A204.1 (cell line): ENCODE measurements around the gene CBFA2T3.
"Not testable (repeated sequence)": the region's sequence is repeated elsewhere in the genome, so short reads cannot be mapped to it uniquely, and the experiment has no call there.

Experiments used
- FAIRE-seq: peaks from 2 replicates; lab custom pipeline; 2012; peaks lifted over from hg19 to GRCh38; lab: Jason Lieb, UNC

The CBFA2T3 gene

DNA sequence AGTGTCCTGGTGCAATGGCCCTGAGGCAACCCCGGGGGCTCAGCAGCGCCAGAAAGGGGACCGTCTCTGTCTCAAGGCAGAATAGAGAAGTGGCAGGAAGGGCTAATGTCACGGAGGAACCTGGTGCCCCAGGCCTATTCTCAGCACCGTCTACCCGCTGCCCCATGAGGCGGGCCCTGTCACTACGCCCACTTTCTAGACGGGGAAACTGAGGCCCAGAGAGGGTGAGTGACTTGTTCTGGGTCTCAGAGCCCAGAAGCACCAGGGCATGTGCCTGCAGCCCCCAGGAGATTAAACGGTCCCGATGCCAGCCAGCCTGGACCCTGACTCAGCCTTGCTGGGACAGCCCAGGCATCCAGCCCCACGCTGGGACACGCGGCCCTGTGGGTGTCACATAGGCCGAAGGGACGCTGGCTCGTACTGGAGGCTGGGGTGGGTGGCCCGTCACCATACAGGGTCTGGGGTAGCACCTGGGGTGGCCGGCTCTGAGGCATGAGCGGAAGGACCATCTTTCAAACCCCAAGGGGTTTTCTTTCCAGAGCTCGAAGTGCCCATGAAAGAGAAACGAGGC, 70.4 kb downstream of the CBFA2T3 start:
- no peak for FAIRE-seq

DNA sequence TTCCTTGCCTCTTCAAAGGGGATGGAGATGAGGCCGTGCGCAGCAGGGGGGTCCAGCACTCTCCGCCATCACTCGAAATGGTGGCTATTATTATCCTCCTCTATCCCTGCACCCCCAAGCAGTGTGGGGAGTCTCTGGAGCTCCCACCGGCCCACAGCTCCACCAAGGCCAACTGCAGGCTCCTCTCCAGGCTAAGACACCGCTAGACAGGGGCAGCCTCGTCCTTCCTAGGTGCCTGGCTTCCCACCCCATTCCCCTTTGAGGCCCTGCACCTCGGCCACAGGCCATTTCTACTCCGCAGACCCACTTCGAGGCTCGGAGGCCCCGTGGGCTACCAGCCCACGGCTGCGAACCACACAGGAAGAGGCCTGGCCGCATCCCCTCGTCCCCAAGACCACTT, 71.0 kb downstream of the CBFA2T3 start:
- no peak for FAIRE-seq

DNA sequence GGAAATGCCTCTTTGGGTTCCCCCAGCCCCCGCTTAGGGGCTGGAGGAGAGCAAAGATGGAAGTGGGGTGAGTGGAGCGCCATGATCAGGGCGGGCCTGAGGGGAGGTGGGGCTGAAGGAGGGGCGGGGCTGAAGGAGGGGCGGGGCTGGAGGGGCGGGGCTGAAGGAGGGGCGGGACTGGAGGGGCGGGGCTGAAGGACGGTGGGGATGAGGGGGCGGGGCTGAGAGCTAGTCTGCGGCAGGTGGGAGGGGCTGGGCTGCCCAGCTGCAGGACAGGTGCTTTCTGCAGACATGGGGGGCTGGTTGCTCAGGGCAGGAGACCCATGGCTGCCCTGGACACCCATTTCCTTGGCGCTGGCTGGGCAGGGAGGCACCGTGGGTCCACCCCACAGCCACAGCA, 71.4 kb downstream of the CBFA2T3 start:
- no peak for FAIRE-seq

DNA sequence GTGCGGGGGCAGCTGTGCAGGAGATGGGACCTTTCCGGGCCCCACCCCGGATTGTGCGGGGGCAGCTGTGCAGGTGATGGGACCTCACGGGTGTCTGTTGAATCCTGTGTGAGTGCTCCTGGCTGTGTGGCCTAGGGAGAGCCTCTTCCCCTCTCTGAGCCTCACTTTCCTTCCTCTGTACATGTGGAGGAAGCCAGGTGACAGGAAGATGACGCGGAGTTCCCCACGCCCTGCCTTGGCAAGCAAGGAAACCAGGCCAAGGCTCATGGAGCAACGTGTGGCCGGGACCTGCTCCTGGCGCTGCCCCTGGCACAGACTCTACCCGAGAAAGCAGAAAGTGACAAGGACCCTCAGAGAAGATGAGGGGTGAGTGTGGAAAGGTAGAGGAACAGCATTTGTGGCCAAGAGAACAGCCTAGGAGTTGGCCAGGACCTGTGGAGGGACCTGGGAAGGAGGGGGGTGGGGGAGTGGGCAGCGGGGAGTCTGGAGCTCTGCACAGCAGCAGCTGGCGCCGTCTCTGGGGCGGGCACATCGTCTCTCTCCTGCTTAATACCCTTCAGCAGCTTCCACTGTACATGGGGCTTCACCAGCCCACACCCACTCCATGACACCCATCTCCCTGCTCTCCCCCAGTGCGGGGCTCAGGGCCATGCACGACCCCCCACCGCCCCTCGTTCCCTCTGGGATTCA, 72.2 kb downstream of the CBFA2T3 start:
- no peak for FAIRE-seq

DNA sequence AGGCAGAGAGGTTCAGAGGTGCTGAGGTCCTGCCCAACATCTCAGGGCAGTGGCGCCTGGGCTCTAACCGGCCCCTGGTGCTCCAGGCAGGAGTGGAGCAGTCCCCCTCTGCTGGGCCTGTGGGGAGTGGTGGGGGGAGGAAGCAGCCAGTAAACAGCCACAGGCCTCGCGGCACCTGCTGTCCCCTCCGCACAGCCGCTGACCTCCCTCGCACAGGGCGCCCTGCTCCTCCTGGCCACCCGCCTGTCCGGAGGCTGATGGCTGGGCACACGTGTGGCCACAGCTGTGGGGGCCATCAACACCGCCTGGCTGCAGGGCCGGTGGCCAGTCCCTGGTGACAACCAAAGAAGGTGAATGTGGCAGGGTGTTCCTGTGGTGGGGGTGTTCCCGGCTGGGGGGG, 73.7 kb downstream of the CBFA2T3 start:
- no peak for FAIRE-seq

DNA sequence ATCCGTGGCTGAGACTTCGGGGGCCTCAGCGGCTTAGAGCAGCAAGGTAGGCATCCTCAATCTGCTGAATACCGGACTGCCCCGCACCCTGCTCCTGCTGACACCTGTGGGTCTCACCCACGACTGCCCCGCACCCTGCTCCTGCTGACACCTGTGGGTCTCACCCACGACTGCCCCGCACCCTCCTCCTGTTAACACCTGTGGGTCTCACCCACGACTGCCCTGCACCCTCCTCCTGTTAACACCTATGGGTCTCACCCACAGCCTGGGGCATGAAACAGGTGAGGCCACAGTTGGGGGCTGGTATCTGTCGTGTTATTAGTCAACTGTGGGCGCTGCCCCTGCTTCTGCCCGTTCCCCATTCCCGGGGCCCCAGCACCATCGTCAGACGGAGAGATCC, 74.3 kb downstream of the CBFA2T3 start:
- no peak for FAIRE-seq

DNA sequence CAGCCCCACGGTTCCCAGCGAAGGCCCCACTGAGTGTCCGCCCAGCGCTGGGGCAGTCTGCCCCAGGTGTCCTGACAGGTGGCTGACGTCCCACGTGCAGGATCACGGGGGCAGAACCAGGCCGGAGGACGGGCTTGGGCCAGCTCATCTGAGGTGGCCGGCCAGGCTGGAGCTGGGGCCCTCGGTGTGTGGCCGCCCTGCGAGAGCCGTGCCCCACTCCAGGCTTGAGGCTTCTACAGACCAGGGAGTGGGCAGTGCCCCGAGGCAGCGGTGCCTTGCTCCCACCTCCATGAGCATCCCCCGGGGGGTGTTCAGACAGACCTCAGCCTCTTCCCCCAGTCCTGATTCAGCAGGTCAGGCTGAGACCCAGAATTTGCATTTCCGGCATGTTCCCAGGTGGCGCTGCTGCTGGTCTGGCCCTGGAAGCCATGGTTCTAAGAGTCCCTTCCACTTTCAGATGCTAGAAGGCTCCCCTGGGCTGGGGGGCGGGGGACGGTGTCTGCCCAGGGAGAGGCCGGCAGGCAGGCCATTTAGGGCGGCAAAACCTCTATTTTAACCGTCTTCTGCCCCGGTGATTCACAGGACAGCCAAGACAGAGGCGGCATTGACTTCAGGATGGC, 75.2 kb downstream of the CBFA2T3 start:
- no peak for FAIRE-seq

DNA sequence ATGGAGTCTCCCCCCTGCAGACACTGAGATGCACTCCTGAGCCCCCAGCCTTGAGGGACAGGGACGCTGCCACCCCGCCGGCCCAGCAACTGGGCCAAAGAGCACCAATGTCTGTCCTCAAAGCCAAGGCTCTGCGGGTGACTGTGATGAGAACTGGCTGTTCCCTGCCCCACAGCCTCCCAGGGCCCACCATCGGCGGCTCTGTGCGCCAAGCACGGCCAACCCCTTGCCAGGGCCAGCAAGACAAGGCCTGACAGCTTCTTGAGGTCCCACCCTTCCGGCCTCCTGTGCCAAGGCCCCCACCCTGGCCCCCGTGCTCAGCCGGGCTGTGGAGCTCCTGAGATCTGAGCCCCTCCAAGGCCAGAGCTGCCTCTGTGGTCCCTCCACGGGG, 76.3 kb downstream of the CBFA2T3 start:
- FAIRE-seq, result no peak

DNA sequence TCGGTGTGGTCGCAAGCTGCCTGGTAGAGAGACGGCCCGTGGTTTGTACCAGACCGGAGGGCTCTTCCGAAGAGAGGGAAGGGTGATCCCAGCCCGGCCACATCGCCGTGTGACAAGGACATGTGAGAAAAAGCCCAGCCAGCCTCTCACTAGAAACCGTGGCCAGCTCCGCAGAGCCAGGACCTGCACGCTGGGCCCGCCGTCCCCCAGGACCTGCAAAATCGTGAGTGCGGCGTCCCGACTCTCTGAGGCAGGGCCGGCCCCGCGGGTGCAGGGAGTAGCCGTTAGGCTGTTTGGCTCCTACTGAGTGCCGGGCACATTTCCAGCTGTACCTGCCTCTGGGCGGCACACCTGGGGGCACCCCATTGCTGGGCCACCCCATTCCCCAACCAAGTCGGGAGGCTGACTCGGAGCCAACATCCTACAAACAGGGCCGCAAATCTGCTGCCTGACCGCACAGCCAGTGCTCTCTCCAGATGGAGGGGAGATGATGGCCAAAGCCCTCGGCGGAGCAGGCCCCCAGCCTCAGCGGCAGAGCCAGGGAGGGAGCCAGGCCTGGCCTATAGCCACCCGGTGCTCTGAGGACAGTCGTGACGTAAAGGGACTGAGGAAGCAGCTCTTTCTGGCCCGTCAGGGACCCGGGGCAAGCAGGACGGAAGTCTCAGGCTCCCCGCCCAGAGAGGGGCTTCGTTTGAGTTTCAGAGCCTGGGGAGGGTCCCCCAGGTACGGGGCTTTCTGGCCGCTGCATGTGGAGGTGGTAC, 76.9 kb downstream of the CBFA2T3 start:
- no peak for FAIRE-seq

DNA sequence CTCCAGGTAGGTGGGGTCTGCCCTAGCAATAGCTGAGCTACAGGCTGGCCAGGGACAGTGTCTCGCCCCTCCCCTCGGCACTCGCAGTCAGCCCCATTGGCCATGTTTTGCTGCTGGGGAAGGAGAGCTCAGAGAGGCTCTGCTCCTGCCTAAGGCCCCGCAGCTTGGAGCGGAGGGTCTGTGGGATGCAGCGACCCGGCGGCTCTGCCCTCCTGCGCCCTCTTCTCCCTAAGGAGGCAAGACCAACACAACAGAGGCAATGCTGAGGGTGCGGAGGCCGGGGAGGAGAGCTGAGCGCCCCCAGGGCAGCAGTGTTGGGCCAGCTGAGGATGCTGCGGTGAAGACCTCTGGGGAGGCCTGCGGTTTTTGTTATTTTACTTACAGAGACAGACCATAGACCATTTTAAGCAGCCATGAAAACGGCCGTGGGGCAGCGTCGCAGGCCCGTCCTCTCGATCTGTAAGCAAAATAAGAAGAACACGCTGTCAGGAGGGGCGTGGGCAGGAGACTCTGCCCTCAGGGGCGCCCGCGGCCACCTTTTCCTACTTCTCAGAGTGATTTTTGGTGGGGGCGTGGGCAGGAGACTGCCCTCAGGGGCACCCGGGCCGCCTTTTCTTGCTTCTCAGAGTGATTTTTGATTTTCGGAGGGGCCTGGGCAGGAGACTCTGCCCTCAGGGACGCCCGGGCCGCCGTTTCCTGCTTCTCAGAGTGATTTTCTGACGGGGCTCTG, 79.1 kb downstream of the CBFA2T3 start:
- FAIRE-seq, result no peak

DNA sequence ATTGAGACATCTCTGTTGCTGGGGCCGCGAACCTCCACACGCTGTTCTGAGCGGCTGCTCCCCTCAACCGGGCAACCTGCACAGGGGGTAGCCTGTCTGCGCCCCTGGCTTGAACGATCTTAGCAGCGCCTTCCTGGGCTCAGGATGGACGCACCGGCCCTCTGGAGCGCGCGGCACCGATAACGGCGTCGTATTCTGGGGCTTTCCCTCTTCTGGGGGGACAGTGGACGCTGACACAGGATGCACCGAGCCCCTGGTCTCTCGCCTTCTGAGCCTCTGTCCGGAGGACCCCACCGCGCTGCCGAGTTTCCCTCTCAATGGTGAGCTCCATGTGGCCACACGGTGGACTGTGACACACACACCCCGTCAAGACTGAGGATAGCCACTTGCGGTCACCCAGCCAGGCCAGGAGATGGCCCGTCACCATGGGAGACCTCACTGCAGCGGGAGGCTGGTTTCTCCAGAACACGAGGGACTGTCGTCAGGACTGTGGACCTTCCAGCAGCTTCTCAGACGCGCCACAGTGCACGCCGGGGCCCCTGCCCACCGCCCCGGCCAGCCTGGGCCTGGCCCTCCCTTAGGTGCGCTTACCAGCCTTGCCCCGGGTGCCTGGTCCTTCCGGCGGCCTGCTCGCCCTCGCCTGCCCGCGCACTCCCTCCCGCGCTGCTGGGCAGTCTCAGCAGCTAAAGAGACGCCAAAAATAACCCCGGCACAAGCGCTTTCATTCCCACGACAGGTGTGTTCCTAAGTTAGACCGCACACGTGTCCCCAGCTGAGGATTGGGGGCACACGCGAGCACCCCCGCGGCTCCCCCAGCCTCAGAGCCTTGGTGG, 80.6 kb downstream of the CBFA2T3 start:
- no peak for FAIRE-seq

DNA sequence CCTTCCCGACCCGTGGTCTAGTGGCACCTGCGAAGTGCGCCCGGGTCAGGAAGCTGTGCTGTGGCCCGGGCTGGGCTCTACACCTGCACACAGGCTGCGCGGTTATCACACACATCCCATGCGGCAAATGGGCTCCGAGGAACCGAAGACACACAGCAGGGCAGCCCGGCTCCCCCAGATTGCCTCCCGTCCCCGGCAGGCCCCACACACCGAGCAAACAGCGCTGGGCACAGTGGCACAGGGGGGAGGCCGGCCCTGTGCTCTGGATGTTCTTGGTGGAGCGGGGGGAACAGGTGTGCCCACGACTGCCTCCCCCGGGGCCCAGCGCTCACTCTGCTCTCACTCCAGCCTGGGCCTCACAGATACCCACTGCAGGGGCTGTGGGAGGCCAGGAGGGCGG, 81.7 kb downstream of the CBFA2T3 start:
- FAIRE-seq, result no peak

DNA sequence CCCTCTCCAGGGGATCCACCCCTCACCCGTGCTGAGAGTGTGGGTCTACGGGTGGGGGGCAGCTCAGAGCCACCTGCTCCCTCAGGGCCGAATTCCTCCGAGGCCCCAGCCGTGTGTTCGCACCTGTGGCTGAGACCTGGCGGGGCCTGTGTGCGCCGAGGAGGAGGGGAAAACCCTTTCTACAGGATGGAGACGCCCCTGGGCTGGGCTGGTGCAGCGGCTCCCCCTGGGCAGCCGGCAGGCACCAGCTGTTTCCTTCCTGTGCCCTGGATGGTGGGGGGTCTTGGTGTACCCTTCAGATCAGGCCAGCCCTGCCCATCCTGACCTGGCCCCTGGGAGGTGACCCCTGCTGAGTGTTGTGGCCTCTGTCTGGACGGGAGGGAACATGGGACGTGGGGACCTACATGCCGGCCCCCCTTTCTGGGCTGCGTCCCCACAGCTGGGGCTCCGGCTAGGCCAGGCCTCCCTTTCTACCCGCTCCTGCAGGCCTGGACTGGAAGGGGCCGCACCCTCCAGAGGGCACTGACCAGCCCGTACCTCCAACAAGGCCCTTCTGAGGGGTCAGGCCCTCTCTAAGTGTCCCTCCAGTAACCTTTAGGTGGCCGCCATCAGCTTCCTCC, 82.2 kb downstream of the CBFA2T3 start:
- FAIRE-seq, result no peak

DNA sequence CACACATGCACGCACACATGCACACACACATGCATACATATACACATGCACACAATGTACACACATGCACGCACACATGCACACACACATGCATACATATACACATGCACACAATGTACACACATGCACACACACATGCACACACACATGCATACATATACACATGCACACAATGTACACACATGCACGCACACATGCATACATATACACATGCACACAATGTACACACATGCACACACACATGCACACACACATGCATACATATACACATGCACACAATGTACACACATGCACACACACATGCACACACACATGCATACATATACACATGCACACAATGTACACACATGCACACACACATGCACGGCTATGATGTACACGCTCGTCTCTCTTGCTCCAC, 82.7 kb downstream of the CBFA2T3 start:
- not testable (repeated sequence) for FAIRE-seq

DNA sequence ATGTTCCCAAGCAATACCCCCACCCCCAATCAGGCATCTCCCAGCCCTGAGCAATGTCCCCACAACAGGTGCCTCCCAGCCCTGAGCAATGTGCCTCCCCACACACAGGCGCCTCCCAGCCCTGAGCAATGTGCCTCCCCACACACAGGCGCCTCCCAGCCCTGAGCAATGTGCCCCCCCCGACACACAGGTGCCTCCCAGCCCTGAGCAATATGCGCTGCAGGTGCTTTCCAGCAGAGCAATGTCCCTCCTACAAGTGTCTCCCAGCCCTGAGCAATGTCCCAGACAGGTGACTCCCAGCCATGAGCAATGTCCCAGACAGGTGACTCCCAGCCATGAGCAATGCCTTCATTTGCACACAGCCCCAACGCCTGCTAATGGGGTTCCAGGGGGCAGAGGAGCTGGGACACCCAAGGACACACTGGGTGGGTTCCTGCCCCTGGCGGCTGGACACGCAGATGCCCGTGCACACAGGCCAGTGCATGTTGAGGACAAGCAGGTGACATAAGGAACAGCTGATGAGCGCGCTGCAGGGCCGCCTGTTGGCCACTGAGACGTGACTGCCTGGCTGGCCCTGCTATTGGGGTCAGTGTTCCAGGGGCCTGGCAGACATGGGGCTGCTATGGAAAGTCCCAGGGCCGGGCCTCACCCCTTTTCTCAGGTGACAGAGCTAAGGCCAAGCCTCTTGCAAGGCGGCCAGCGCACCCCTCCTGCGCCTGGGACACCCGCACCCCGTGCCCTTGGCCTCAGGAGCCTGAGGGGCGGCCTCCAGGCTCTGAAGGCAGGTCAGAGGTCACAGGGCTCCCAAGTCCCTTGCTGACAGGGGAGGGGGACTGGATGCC, 83.7 kb downstream of the CBFA2T3 start:
- FAIRE-seq, result no peak

DNA sequence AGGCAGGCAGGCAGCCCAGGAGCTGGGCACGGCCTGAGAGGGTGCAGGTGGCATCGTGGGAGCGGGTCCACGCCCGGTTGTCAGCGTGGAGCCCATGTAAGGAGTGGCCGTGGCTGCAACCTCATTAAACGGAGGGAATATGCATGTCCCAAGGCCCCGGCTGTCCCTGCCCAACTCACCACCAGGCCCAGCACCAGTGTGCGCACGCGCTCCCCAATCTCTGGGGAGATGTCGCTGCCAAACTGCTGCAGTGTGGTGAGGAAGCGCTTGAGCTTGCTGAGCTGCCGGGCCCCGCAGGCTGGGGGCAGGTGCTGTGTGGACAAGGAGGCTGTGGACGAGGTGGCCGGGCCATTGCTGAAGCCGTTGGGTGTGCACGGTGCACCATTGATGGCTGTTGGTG, 84.9 kb downstream of the CBFA2T3 start:
- no peak for FAIRE-seq

DNA sequence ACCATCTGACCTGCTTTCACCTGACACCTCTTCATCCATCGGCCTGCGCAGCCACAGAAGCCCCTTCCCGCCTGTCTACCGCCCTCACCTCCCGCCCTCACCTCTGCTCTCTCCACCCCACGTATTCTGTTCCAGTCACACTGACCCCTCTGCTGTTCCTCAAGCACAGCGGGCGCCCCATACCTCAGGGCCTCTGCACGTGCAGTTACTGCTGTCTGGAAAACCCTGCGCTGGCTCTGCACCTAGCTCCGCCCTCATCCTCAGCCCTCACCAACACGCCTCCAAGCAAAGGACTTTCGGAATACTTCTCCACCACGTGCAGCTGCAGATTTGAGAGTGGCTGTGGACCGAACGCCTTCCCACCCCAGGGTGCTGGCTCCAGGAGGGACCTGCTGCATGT, 85.9 kb downstream of the CBFA2T3 start:
- FAIRE-seq, result no peak

DNA sequence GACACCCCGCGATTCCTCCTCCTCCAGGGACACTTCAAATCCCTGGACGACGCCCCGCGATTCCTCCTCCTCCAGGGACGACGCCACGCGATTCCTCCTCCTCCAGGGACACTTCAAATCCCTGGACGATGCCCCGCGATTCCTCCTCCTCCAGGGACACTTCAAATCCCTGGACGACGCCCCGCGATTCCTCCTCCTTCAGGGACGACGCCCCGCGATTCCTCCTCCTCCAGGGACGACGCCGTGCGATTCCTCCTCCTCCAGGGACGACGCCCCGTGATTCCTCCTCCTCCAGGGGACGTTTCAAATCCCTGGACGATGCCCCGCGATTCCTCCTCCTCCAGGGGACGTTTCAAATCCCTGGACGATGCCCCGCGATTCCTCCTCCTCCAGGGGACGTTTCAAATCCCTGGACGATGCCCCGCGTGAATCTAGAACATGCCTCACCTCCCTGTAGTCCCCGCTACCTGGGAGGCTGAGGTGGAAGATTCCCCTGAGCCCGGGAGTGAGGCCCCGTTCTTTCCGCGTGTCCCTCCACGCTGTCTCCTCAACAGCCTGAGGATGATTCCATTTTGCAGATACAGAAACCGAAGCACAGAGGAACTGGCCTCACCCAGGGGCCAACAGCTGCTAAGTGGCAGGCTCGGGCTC, 87.2 kb downstream of the CBFA2T3 start:
- FAIRE-seq, result not testable (repeated sequence)

DNA sequence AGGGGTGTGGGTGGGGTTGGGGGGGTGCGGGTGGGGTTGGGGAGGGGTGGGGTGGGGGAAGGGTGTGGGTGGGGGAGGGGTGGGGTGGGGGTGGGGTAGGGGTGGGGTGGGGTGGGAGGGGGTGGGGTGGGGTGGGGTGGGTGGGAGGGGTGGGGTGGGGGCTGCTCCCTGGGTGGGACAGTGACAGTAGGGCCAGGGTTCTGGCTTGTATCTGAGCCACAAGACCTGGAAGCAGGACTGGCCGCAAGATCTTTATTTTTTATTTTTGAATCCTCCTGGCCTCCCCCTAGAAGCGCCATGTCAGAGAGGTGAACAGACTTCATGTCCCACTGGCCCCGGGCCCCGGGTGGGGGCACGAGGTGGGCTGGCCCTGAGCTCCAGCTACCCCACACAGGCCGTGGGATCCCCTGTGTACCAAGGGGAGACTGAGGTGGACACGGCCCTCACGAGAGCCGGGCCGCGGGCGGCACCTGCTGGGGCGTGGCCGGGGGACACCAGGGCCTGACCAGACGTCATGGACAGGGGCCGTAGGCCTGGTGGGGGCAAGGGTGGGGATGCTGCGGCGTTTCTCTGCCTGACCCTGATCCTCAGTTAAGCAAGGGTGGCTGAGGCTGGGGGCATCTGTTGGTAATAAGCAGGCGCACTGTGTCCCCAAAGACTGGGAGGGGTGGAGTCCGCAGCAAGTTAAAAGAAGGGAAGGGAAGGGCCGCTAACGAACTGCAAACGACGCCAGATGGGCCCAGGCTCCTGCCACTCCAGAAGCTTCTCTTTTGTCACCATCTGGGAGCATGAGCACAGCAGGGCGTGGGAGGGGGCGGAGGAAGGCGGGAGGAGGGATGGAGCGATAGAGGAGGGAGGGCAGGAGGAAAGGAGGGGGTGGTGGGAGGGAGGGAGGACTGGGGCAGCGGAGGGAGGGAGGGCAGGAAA, 88.3 kb downstream of the CBFA2T3 start:
- no peak for FAIRE-seq
